HCT116 (cell line): ENCODE data around the gene TUBA4A. TPM values are rescaled to one million over a fixed set of nuclear protein-coding genes. Genes with fewer than 3 reads are reported as not detected.

ENCODE experiments used
- ATAC-seq: fragments of 200-7000 bp; cut with Tn5 transposase; 2 replicates; pipeline ENCODE4 v1.9.1; 2020; ENCODE audit warnings: mild to moderate bottlenecking, moderate library complexity
- BruUV-seq: library from RNA; stranded (reverse); fragments of 400-500 nt; replicated peaks from 2 replicates; lab custom pipeline; 2021; lab: Mats Ljungman, UMichigan
- CTCF ChIA-PET: fragments of 300-600 bp; sonication (Branson Sonifier 250); formaldehyde crosslinking; loops from one replicate; lab custom pipeline; 2021; ENCODE audit warnings: antibody characterized with exemption; lab: Charles Lee
- POLR2A ChIA-PET: fragments of 300-600, 350-600 bp; sonication (Branson Sonifier 250); formaldehyde crosslinking; loops from one replicate; lab custom pipeline; 2021; ENCODE audit warnings: antibody characterized with exemption; lab: Charles Lee
- RAD21 ChIA-PET, 2 experiments: fragments of 300-600 bp; sonication (Branson Sonifier 250); formaldehyde crosslinking; loops; one replicate each; lab custom pipeline; 2023; ENCODE audit warnings: low total read pairs in 2 of 2; ENCODE audit not compliant: uncharacterized antibody in 2 of 2, unreplicated experiment in 2 of 2, low non-redundant PET in 1 of 2; lab: Charles Lee
- DNase-seq: peaks from one replicate; pipeline ENCODE4 v3.0.0-alpha.2; 2010; ENCODE audit warnings: low read depth, low spot score
- H2AFZ ChIP-seq: fragments of 200-600 bp; shearing (Covaris generic), sonication (generic); 2 replicates; pipeline ENCODE4 v1.6.1; 2017; ENCODE audit warnings: low read depth, mixed run types, mixed read lengths, antibody characterized with exemption, low read length; ENCODE audit not compliant: poor library complexity, severe bottlenecking
- H3K27ac ChIP-seq: 2 replicates; pipeline ENCODE4 v1.5.1; 2012; ENCODE audit warnings: low read depth, low read length
- H3K27me3 ChIP-seq: fragments of 200-600 bp; sonication (generic); 2 replicates; pipeline ENCODE4 v1.6.1; 2016; ENCODE audit warnings: mixed run types, low read length, mixed read lengths; ENCODE audit not compliant: insufficient read depth
- H3K36me3 ChIP-seq, 2 experiments: fragments of 200-500 bp in 1 of 2; fragments of 200-600 bp in 1 of 2; sonication (Bioruptor generic) in 1 of 2; sonication (generic) in 1 of 2; 2 replicates each; pipeline versions ENCODE4 v1.5.1 to v1.6.1; 2014 to 2016; ENCODE audit warnings: low read length in 2 of 2, inconsistent platforms in 1 of 2, mixed read lengths in 1 of 2, mixed run types in 1 of 2; ENCODE audit not compliant: insufficient read depth in 2 of 2, control insufficient read depth in 1 of 2
- H3K4me1 ChIP-seq, 2 experiments: fragments of 200-600 bp in 1 of 2; sonication (generic) in 1 of 2; 2 replicates each; pipeline versions ENCODE4 v1.5.1 to v1.6.1; 2012 to 2017; ENCODE audit warnings: low read length in 2 of 2, inconsistent platforms in 1 of 2, mild to moderate bottlenecking in 1 of 2, mixed read lengths in 1 of 2, mixed run types in 1 of 2, moderate library complexity in 1 of 2; ENCODE audit not compliant: insufficient read depth in 2 of 2, control insufficient read depth in 1 of 2
- H3K4me2 ChIP-seq: fragments of 200-600 bp; sonication (generic); 2 replicates; pipeline ENCODE4 v1.6.1; 2017; ENCODE audit warnings: mixed run types, low read length, mixed read lengths
- H3K4me3 ChIP-seq, 2 experiments: fragments of 200-600 bp in 1 of 2; sonication (generic) in 1 of 2; replicated peaks in 1 of 2; 2 replicates each; pipeline ENCODE4 v1.5.1; 2011 to 2016; ENCODE audit warnings: low read length in 2 of 2, control low read depth in 1 of 2, low read depth in 1 of 2, mild to moderate bottlenecking in 1 of 2, mixed read lengths in 1 of 2, mixed run types in 1 of 2
- H3K79me2 ChIP-seq: fragments of 200-600 bp; sonication (generic); 2 replicates; pipeline ENCODE4 v1.6.1; 2017; ENCODE audit warnings: mild to moderate bottlenecking, mixed run types, low read length, moderate library complexity, mixed read lengths; ENCODE audit not compliant: insufficient read depth
- H3K9ac ChIP-seq: fragments of 200-600 bp; sonication (generic); 2 replicates; pipeline ENCODE4 v1.6.1; 2016; ENCODE audit warnings: low read length, mixed read lengths
- H3K9me2 ChIP-seq: fragments of 200-600 bp; sonication (generic), shearing (Covaris generic); 2 replicates; pipeline ENCODE4 v1.6.1; 2017; ENCODE audit warnings: mixed run types, mild to moderate bottlenecking, moderate library complexity; ENCODE audit not compliant: insufficient read depth
- H3K9me3 ChIP-seq, 2 experiments: fragments of 200-500 bp in 1 of 2; fragments of 200-600 bp in 1 of 2; sonication (Bioruptor generic) in 1 of 2; sonication (generic) in 1 of 2; 2 replicates each; pipeline ENCODE4 v1.6.1; 2014 to 2017; ENCODE audit warnings: low read length in 2 of 2, mixed read lengths in 2 of 2, inconsistent platforms in 1 of 2, low read depth in 1 of 2, mild to moderate bottlenecking in 1 of 2, mixed run types in 1 of 2, moderate library complexity in 1 of 2; ENCODE audit not compliant: control insufficient read depth in 1 of 2, insufficient read depth in 1 of 2
- H4K20me1 ChIP-seq: fragments of 200-600 bp; sonication (generic), shearing (Covaris generic); 2 replicates; pipeline ENCODE4 v1.6.1; 2017; ENCODE audit warnings: mixed run types, mild to moderate bottlenecking, moderate library complexity; ENCODE audit not compliant: insufficient read depth
- CTCF ChIP-seq, 3 experiments: fragments of 200-600 bp in 1 of 3; sonication (generic) in 1 of 3; IDR thresholded peaks in 2 of 3; conservative IDR thresholded peaks in 1 of 3; 2 replicates each; pipeline ENCODE4 v1.5.1; 2012 to 2017; ENCODE audit warnings: low read depth in 2 of 3, low read length in 2 of 3, antibody characterized with exemption in 1 of 3, borderline replicate concordance in 1 of 3, control low read depth in 1 of 3, mild to moderate bottlenecking in 1 of 3, mixed read lengths in 1 of 3, mixed run types in 1 of 3, moderate library complexity in 1 of 3; ENCODE audit not compliant: insufficient read depth in 1 of 3
- ELF1 ChIP-seq: IDR thresholded peaks from 2 replicates; pipeline ENCODE4 v1.6.1; 2012; ENCODE audit warnings: low read depth, borderline replicate concordance
- FOSL1 ChIP-seq: IDR thresholded peaks from 2 replicates; pipeline ENCODE4 v1.6.1; 2012; ENCODE audit warnings: low read depth
- RAD21 ChIP-seq: IDR thresholded peaks from 2 replicates; pipeline ENCODE4 v1.6.1; 2012; ENCODE audit warnings: low read depth, mild to moderate bottlenecking
- intact Hi-C: fragments of 100-400 bp; cut with micrococcal nuclease; formaldehyde crosslinking; loops from 2 replicates; pipeline ENCODE4 v1.10.0; 2022
- total RNA-seq: library from RNA; stranded (reverse); gene quantifications from one replicate; pipeline ENCODE4 v1.2.1, GENCODE V29; 2021; ENCODE audit not compliant: unreplicated experiment

The TUBA4A gene
- total RNA-seq, 1 experiment from 2014 or later: 32.7 TPM

DNA sequence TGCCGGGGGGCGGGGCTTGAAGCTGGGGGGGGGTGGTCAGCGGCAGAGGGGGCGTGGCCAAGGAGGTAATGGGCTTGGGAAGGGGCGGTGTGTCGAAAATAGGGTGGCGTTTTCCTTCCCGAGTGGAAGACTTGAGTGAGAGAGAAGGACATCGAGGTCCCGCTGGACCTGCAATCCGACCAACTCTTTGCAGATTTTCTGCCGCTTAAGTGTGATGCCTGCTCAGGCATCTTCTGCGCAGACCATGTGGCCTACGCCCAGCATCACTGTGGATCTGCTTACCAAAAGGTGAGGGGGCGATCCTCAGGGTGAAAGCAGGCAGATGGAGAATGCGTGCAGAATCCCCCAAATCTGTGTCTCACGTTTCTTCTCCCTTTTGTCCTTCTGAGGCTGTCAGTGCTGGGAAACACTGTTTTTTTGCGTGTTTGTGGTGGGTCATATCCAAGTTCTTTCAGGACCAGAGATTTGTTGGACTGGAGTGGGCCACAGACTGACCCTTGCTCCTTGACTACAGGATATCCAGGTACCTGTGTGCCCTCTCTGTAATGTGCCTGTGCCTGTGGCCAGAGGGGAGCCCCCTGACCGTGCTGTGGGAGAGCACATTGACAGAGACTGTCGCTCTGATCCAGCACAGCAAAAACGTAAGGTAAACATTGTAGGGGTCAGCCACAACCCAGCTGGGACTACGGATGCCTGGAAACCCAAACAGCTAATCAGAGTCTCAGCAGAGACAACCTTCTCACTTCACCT lies 46.4 kb downstream of the TUBA4A start:
- RAD21 ChIA-PET: interaction anchor here in 1 of 2 experiments (0.6 kb wide), 1 partner anchor 8 kb away, joined by 9 read pairs; no protein-coding TSS in a partner anchor
- H3K79me2 ChIP-seq: no peaks in the 10 kb centered on the region
- DNase-seq (no peak), ATAC-seq (peak; percentile 5)
- CTCF ChIA-PET: interaction anchor here (1.1 to 1.7 kb wide), 2 partner anchors 11 to 15 kb away, joined by 4 to 5 read pairs; partner anchors contain the start of gene ABCB6
- BruUV-seq: TSS peak; percentile 83
- H3K9ac ChIP-seq: peak overlapping the region; percentile 77
- H3K9me2 ChIP-seq: no peaks in the 10 kb centered on the region
- peak overlapping the region; percentile 68 for H3K27ac ChIP-seq
- H3K4me3 ChIP-seq: peak overlapping the region; percentile 67
- peaks cover 10 to 13% of the 10 kb centered on the region in 2 experiments; a peak in 3 of 4 replicates for H3K36me3 ChIP-seq
- peaks cover 11 to 17% of the 10 kb centered on the region in 2 experiments for H3K4me1 ChIP-seq
- POLR2A ChIA-PET: interaction anchor here (0.8 to 2.2 kb wide), 4 partner anchors 10 to 42 kb away, joined by 4 to 18 read pairs (median 8); partner anchors contain the start of genes ANKZF1 and ATG9A
- peaks cover 0 to 9% of the 10 kb centered on the region in 2 experiments; a peak in 2 of 4 replicates for H3K9me3 ChIP-seq
- no peak overlapping the region for H2AFZ ChIP-seq
- H3K4me2 ChIP-seq: peak overlapping the region; percentile 94
- TF ChIP-seq RAD21 (no peak), ELF1 (no peak), CTCF (IDR thresholded peaks at IDR 0.05 in 2 of 3, conservative IDR thresholded peaks at IDR 0.05 in 1 of 3; ENCODE audit: borderline replicate concordance in 1 of 3, insufficient read depth in 1 of 3, low read depth in 2 of 3, low read length in 2 of 3) (no peak), FOSL1 (no peak)
- TF ChIP-seq, all 23 proteins: peak for 0
- Histone ChIP-seq H3K27me3 (no peaks in the 10 kb centered on the region), H4K20me1 (no peaks in the 10 kb centered on the region)
- intact Hi-C loops: loop anchor here (2.0 kb wide), 1 partner anchor 31 kb away; the partner anchor contains the start of gene CNPPD1
